Activated naive CD8-positive, alpha-beta T cell treated with anti-CD3 and anti-CD28 coated beads for 36 hours (primary cell): ENCODE results near the gene ADRA2B. TPM values are rescaled to one million over a fixed set of nuclear protein-coding genes. Genes with fewer than 3 reads are reported as not detected.
"Not testable (repeated sequence)": the region's sequence is repeated elsewhere in the genome, so short reads cannot be mapped to it uniquely, and the experiment has no call there.

Source experiments
- DNase-seq: peaks from one replicate; pipeline ENCODE4 v3.0.0; 2021
- H3K27ac Mint-ChIP-seq: one replicate; pipeline ENCODE4 v1.8.0; 2022; ENCODE audit warnings: mild to moderate bottlenecking, moderate library complexity, mixed read lengths
- H3K27me3 Mint-ChIP-seq: one replicate; pipeline ENCODE4 v1.8.0; 2022; ENCODE audit warnings: mild to moderate bottlenecking, mixed read lengths
- H3K36me3 Mint-ChIP-seq: one replicate; pipeline ENCODE4 v1.8.0; 2021; ENCODE audit warnings: mild to moderate bottlenecking, mixed read lengths
- H3K4me1 Mint-ChIP-seq: one replicate; pipeline ENCODE4 v1.8.0; 2021; ENCODE audit warnings: mixed read lengths
- H3K4me3 Mint-ChIP-seq: one replicate; pipeline ENCODE4 v1.8.0; 2022; ENCODE audit warnings: mild to moderate bottlenecking, moderate library complexity, mixed read lengths
- H3K9me3 Mint-ChIP-seq: one replicate; pipeline ENCODE4 v1.8.0; 2022; ENCODE audit warnings: mixed read lengths
- total RNA-seq, 2 experiments: library from RNA; stranded (reverse); gene quantifications; one replicate each; pipeline ENCODE4 v1.2.3, GENCODE V29; 2021

Gene ADRA2B
- total RNA-seq, 2 experiments from 2014 or later, result 0.29 to 0.30 TPM

DNA sequence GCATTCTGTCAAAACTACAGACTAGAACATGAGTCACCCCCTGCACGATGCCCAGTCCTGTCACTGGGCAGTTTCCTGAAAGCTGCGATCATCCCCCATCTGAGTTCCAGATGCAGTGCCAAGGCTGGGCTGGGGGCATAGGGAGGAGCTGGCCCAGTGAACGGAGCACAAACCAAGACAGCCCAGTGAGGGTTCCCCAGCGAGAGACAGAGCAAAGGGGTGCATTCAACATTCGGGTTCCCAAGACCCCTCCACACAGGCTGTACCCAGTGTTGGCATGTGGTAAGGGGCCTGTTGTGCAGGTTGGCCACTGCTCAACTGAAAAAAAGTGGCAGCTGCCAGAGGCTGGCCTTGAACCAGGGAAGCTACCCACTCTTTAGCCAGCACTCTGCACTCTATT, 46.0 kb downstream of the ADRA2B start:
- H3K36me3 Mint-ChIP-seq, H3K4me3 Mint-ChIP-seq, H3K9me3 Mint-ChIP-seq, H3K4me1 Mint-ChIP-seq, H3K27me3 Mint-ChIP-seq, H3K27ac Mint-ChIP-seq, DNase-seq: not testable (repeated sequence)

DNA sequence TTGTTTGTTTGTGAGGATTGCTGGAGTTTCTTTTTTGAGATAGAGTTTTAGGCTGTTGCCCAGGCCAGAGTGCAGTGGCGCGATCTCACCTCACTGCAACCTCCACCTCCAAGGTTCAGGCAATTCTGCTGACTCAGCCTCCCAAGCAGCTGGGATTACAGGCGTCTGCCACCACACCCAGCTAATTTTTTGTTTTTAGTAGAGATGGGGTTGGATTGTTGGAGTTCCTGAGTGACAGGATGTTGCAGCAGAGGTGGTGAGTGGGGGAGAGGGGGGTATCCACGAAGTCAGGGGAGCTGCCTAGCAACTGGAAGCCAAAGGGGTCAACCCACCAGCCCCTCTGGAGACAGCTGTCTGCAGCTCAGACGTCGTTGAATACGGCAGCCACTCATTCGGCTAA, 46.5 kb downstream of the ADRA2B start:
- not testable (repeated sequence) for H3K27me3 Mint-ChIP-seq, H3K36me3 Mint-ChIP-seq, H3K27ac Mint-ChIP-seq, H3K9me3 Mint-ChIP-seq, DNase-seq, H3K4me1 Mint-ChIP-seq, H3K4me3 Mint-ChIP-seq

DNA sequence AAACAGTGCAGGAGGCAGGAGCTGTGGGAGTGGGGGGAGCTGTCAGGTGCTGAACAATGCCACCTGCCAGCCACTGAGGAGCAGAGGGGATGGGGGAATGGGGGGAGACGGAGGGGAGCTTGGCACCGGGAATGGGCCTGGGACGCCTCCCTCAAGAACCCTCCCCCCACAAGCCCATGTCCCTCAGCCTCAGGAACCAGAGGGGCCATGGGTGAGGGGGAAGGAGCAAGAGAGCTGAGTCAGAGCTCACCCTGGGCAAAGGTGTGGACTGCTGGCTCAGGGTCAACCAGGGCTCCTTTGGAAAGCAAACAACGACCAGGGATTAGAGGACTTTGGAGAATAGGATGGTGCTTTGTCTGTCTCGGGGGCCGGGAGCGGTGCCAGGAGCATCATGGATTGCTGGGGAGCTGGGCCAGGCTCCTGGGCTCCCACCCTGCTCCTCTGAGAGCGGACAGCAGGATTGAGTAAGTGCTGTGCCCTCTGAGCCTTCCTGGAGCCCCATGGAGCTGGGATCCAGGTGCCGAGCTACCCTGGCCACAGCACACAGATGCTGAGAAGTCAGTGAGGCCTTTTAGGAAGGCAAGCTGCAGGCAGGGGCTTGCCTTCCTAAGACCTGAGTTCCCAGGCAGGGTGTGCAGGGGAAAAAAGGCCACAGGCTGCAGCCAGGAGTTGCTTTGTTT, 48.3 kb downstream of the ADRA2B start:
- not testable (repeated sequence) for H3K4me3 Mint-ChIP-seq, DNase-seq, H3K4me1 Mint-ChIP-seq, H3K36me3 Mint-ChIP-seq, H3K9me3 Mint-ChIP-seq, H3K27ac Mint-ChIP-seq, H3K27me3 Mint-ChIP-seq

- H3K9me3 Mint-ChIP-seq, DNase-seq, H3K27me3 Mint-ChIP-seq, H3K4me3 Mint-ChIP-seq, H3K4me1 Mint-ChIP-seq, H3K27ac Mint-ChIP-seq, H3K36me3 Mint-ChIP-seq: not testable (repeated sequence)
These were observed 49.2 kb downstream of the ADRA2B start for GRCh38 chr2:96067098-96067660.

GRCh38 chr2:96066511-96066910, 49.9 kb downstream of the ADRA2B start:
- not testable (repeated sequence) for H3K36me3 Mint-ChIP-seq, H3K4me1 Mint-ChIP-seq, H3K27me3 Mint-ChIP-seq, H3K27ac Mint-ChIP-seq, DNase-seq, H3K9me3 Mint-ChIP-seq, H3K4me3 Mint-ChIP-seq

DNA sequence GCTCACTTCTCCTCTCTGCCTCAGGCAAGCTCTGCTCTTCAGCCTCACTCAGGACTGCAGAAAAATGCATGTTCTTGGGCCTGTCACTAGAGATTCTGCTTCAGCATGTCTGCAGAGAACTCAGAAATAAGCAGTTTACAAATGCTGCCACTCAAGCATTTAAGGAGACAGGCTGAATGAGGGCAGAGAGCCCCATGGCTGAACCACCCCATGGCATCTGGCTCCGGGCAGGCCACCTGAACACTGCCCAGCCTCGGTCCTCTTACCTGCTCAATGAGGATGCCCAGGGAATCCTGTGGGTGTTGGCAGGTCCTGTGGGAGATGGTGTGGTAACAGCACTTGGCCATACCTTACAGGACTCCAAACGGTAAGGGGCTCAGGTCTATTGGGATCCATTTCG, 50.4 kb downstream of the ADRA2B start:
- H3K4me1 Mint-ChIP-seq, H3K4me3 Mint-ChIP-seq, H3K9me3 Mint-ChIP-seq, H3K27ac Mint-ChIP-seq, H3K27me3 Mint-ChIP-seq, DNase-seq, H3K36me3 Mint-ChIP-seq: not testable (repeated sequence)

- H3K27me3 Mint-ChIP-seq, result no peaks in the 10 kb centered on the region
- H3K4me1 Mint-ChIP-seq, result peaks cover 1% of the 10 kb centered on the region
- no peaks in the 10 kb centered on the region for H3K36me3 Mint-ChIP-seq
- H3K4me3 Mint-ChIP-seq, result no peak overlapping the region
- H3K27ac Mint-ChIP-seq, result no peak overlapping the region
- no peak for DNase-seq
- no peaks in the 10 kb centered on the region for H3K9me3 Mint-ChIP-seq
These were observed 50.9 kb downstream of the ADRA2B start for GRCh38 chr2:96065381-96065930.

DNA sequence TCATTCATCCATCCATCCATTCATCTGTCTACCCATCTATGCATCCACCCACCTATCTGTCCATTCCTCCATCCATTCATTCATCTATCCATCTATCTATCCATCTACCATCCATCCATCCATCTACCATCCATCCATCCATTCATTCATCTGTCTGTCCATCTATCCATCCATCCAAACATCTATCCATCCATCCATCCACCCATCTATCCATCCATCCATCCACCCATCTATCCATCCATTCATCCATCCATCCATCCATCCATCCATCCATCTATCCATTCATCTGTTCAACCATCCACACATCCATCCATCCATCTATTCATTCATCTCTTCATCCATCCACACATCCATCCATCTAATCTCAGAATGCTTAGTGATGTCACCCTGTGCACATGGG, 51.6 kb downstream of the ADRA2B start:
- not testable (repeated sequence) for H3K27ac Mint-ChIP-seq, H3K4me1 Mint-ChIP-seq, H3K4me3 Mint-ChIP-seq, H3K9me3 Mint-ChIP-seq, H3K36me3 Mint-ChIP-seq, DNase-seq, H3K27me3 Mint-ChIP-seq

- not testable (repeated sequence) for H3K27ac Mint-ChIP-seq, DNase-seq
These were observed 52.2 kb downstream of the ADRA2B start for GRCh38 chr2:96064047-96064675.

GRCh38 chr2:96063116-96063899, 53.1 kb downstream of the ADRA2B start:
- not testable (repeated sequence) for H3K27me3 Mint-ChIP-seq, H3K9me3 Mint-ChIP-seq, H3K27ac Mint-ChIP-seq, H3K36me3 Mint-ChIP-seq, H3K4me3 Mint-ChIP-seq, H3K4me1 Mint-ChIP-seq
- DNase-seq, result peak; percentile 49

More at GRCh38 chr2:96064047-96064675, 52.2 kb downstream of the ADRA2B start:
- H3K36me3 Mint-ChIP-seq, H3K4me1 Mint-ChIP-seq, H3K9me3 Mint-ChIP-seq, H3K4me3 Mint-ChIP-seq, H3K27me3 Mint-ChIP-seq: not testable (repeated sequence)

Other genes with a start within 250 kb of the ADRA2B start
- 10 to 100 TPM; 25.4 to 27.1 TPM for gene ANKRD36C, start 124.7 kb downstream of the ADRA2B start, total RNA-seq
- gene GPAT2, start 81.7 kb downstream of the ADRA2B start, total RNA-seq, result 10 to 100 TPM; 36.3 to 41.8 TPM
- 10 to 100 TPM; 22.1 to 23.3 TPM for gene ASTL, start 21.9 kb upstream of the ADRA2B start, total RNA-seq
- 100 to 1,000 TPM; 274 to 279 TPM for gene DUSP2, start 28.9 kb upstream of the ADRA2B start, total RNA-seq
- gene STARD7, start 92.3 kb upstream of the ADRA2B start, total RNA-seq, result 100 to 1,000 TPM; 229 to 231 TPM
- gene TMEM127, start 149.4 kb upstream of the ADRA2B start, total RNA-seq, result 10 to 100 TPM; 17.4 to 21.2 TPM
- 10 to 100 TPM; 69.7 to 73.9 TPM for gene CIAO1, start 149.7 kb upstream of the ADRA2B start, total RNA-seq
- gene SNRNP200, start 189.0 kb upstream of the ADRA2B start, total RNA-seq, result 100 to 1,000 TPM; 196 to 202 TPM
- 10 to 100 TPM; 44.8 to 46.0 TPM for gene ITPRIPL1, start 208.7 kb upstream of the ADRA2B start, total RNA-seq
- gene NCAPH, start 219.2 kb upstream of the ADRA2B start, total RNA-seq, result 10 to 100 TPM; 82.3 to 85.0 TPM